ENCODE measurements around the gene TGM6.
"Not testable (repeated sequence)": the region's sequence is repeated elsewhere in the genome, so short reads cannot be mapped to it uniquely, and the experiment has no call there.

TGM6 gene

DNA sequence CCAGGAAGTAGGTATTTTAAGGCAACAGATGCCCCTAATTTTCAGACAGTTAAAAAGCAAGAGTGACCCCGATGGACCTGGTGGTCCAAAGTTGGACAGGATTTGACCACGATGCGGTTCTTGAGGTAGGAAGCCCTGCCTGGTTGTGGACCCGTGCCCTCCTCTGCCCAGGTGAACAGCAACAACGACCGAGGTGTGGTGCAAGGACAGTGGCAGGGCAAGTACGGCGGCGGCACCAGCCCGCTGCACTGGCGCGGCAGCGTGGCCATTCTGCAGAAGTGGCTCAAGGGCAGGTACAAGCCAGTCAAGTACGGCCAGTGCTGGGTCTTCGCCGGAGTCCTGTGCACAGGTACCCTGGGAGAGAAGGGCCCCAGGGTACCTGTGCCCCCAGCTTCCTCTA, 18.7 kb downstream of the TGM6 start:
- TF ChIP-seq, protein P1, sequence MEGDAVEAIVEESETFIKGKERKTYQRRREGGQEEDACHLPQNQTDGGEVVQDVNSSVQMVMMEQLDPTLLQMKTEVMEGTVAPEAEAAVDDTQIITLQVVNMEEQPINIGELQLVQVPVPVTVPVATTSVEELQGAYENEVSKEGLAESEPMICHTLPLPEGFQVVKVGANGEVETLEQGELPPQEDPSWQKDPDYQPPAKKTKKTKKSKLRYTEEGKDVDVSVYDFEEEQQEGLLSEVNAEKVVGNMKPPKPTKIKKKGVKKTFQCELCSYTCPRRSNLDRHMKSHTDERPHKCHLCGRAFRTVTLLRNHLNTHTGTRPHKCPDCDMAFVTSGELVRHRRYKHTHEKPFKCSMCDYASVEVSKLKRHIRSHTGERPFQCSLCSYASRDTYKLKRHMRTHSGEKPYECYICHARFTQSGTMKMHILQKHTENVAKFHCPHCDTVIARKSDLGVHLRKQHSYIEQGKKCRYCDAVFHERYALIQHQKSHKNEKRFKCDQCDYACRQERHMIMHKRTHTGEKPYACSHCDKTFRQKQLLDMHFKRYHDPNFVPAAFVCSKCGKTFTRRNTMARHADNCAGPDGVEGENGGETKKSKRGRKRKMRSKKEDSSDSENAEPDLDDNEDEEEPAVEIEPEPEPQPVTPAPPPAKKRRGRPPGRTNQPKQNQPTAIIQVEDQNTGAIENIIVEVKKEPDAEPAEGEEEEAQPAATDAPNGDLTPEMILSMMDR (IDR thresholded peaks at IDR 0.05; ENCODE audit: low read length, missing control alignments) = no peak
- DNase-seq (ENCODE audit: low read depth) = no peak
- H3K4me3 ChIP-seq (replicated peaks; ENCODE audit: low read depth, low read length) = no peak overlapping the region

DNA sequence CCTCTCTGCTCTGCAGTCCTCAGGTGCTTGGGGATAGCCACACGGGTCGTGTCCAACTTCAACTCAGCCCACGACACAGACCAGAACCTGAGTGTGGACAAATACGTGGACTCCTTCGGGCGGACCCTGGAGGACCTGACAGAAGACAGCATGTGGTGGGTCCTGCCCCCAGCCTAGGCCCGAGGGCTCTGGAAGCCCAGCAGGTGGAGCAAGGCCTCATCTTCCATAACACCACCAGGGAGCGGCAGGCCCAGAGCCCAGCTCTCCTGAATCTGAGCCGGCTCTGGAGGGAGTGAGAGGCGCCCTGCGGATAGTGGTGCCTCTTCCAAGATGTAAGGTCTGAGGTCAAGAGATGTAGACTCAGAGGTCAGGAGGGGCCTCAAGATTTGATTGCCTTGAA, 19.6 kb downstream of the TGM6 start:
- DNase-seq (ENCODE audit: low read depth) = no peak
- no peak overlapping the region for H3K4me3 ChIP-seq (replicated peaks; ENCODE audit: low read depth, low read length)
- TF ChIP-seq, protein P1 (IDR thresholded peaks at IDR 0.05; ENCODE audit: low read length, missing control alignments) = no peak

DNA sequence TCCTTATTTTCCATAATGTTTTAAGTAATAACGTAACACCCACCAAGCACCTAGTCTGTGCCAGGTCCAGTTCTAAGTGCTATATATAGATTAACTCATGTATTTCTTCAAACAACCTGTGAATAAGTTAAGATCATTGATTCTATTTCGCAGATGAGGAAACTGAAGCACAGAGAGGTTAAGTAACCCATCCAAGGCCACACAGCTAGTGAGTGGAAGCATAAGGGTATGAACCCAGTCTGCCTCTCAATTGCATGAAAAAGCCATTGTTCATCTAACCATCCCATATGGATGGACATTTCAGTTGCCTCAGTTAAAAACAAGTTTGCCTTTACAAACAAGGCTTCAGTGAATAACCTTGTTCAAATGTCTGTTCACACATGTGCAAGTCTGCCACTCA, 20.8 kb downstream of the TGM6 start:
- DNase-seq (ENCODE audit: low read depth) = no peak
- no peak overlapping the region for H3K4me3 ChIP-seq (replicated peaks; ENCODE audit: low read depth, low read length)
- TF ChIP-seq, protein P1 (IDR thresholded peaks at IDR 0.05; ENCODE audit: low read length, missing control alignments) = no peak

DNA sequence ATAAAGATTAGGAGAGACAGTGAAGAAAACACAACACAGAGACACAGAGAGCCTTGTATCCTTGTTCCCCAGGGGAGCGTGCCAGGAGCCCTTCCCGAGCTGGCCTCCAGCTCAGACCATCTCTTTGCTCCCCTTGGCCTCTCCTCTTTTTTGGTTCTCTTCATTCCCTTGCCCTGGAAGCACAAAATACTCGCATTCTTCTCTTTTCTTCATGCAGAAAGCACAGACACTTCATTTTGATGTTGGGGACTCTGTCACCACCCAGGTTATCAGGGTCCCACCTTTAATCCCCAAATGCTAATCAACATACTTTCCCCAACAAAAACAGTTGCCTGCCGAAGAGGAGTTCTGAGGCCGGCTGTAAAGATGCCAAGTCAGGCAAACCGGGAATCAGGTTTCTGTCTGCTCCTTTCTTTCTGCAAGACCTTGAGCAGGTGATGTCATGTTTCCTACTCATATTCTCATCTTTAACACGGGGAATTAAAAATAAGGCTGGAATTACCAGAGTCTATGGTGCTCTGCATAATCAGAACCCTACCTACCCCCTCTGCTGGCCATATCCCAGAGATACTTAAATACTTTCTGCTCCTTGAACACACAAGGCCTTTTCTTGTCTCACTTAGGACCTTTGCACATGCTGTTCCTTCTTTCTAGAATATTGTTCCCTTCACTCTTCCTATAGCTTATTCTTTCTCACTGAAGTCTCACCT, 21.7 kb downstream of the TGM6 start:
- TF ChIP-seq, protein P1 (IDR thresholded peaks at IDR 0.05; ENCODE audit: low read length, missing control alignments) = peak; percentile 63
- DNase-seq (ENCODE audit: low read depth) = peak; percentile 73

DNA sequence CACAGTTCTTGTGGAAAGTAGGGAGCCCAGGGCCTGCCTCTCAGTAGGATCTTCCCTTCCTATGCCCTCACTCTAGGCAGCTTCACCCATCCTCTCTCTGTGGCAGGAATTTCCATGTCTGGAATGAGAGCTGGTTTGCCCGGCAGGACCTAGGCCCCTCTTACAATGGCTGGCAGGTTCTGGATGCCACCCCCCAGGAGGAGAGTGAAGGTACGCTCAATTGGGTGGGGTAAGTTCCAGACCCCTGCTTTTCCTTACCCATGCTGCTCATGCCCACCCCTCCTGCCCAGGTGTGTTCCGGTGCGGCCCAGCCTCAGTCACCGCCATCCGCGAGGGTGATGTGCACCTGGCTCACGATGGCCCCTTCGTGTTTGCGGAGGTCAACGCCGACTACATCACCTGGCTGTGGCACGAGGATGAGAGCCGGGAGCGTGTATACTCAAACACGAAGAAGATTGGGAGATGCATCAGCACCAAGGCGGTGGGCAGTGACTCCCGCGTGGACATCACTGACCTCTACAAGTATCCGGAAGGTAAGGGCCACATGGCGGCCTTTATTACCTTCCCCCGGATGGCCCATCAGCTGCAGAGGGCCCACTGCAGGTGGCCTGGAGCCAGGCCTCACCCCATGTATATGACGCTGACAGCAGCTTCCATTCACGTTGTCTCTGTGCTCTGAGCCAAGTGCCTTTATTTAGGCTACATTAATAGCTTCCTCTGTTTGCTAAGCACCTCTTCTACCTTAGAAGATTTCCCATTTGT, 22.8 kb downstream of the TGM6 start:
- TF ChIP-seq, protein P1 (IDR thresholded peaks at IDR 0.05; ENCODE audit: low read length, missing control alignments) = no peak
- no peak overlapping the region for H3K4me3 ChIP-seq (replicated peaks; ENCODE audit: low read depth, low read length)
- no peak for DNase-seq (ENCODE audit: low read depth)

More for the DNA sequence above, 21.7 kb downstream of the TGM6 start:
- H3K4me3 ChIP-seq (replicated peaks; ENCODE audit: low read depth, low read length) = no peak overlapping the region

DNA sequence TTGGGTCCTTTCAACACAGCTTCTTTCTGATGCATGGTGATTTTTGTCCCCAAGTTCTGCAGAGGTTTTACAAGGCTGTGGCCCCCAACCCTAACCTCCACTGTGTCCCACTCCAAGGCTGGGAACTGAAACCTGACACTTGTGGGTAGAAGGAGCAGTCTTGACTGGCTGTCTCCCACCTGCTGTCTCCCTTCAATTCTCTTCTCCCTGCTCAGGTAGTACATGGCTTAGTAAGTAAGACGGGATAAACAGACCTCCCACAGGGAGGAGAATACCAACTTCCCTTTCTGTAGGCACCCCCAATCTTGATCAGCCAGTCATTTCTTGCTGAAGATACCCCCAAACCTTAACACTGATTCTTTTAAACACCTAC, 25.0 kb downstream of the TGM6 start:
- no peak overlapping the region for H3K4me3 ChIP-seq (replicated peaks; ENCODE audit: low read depth, low read length)
- DNase-seq (ENCODE audit: low read depth) = no peak
- TF ChIP-seq, protein P1 (IDR thresholded peaks at IDR 0.05; ENCODE audit: low read length, missing control alignments) = no peak

DNA sequence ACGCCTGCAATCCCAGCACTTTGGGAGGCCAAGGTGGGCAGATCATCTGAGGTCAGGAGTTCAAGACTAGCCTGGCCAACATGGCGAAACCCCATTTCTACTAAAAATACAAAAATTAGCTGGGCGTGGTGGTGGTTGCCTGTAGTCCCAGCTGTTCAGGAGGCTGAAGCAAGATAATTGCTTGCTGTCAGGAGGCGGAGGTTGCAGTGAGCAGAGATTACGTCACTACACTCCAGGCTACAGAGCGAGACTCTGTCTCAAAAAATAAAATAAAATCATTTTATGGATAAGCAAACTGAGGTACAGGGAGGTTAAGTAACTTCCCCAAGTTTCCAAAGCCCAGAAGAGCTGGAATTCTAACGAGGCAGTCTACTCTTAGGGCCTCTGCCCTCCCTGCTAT, 26.7 kb downstream of the TGM6 start:
- not testable (repeated sequence) for H3K4me3 ChIP-seq (replicated peaks; ENCODE audit: low read depth, low read length); DNase-seq (ENCODE audit: low read depth)
